Neural cell (in vitro differentiated cells): Measurements from ENCODE around the gene GATA2. TPM values are rescaled to one million over a fixed set of nuclear protein-coding genes. Genes with fewer than 3 reads are reported as not detected.

Experiments used
- H2AFZ ChIP-seq: fragments of 200-600, 300-800 bp; sonication (generic), shearing (Covaris generic); 2 replicates; pipeline ENCODE4 v1.6.0; 2014; ENCODE audit warnings: low read depth, mild to moderate bottlenecking, antibody characterized with exemption, low read length, moderate library complexity
- H3F3A ChIP-seq: fragments of 200-600 bp; shearing (Covaris generic); 2 replicates; pipeline ENCODE4 v1.6.1; 2016; ENCODE audit warnings: mild to moderate bottlenecking, moderate library complexity, mixed read lengths, antibody characterized with exemption, low read length; ENCODE audit not compliant: insufficient read depth, poor library complexity, severe bottlenecking
- H3K27ac ChIP-seq: fragments of 200-600, 300-800 bp; sonication (generic), shearing (Covaris generic); 2 replicates; pipeline ENCODE4 v1.5.1; 2014; ENCODE audit warnings: mild to moderate bottlenecking, low read length, moderate library complexity
- H3K27me3 ChIP-seq: fragments of 300-800, 200-600 bp; sonication (generic), shearing (Covaris generic); 2 replicates; pipeline ENCODE4 v1.6.0; 2014; ENCODE audit warnings: mild to moderate bottlenecking, low read depth, low read length, moderate library complexity; ENCODE audit not compliant: insufficient read depth
- H3K36me3 ChIP-seq: fragments of 300-800, 200-600 bp; sonication (generic), shearing (Covaris generic); 2 replicates; pipeline ENCODE4 v1.5.1; 2014; ENCODE audit warnings: mild to moderate bottlenecking, antibody characterized with exemption, low read length, moderate library complexity; ENCODE audit not compliant: insufficient read depth
- H3K4me2 ChIP-seq: fragments of 300-800, 200-600 bp; sonication (generic), shearing (Covaris generic); 2 replicates; pipeline ENCODE4 v1.6.0; 2014; ENCODE audit warnings: mild to moderate bottlenecking, low read length
- H3K4me3 ChIP-seq: fragments of 300-800, 200-600 bp; sonication (generic), shearing (Covaris generic); 2 replicates; pipeline ENCODE4 v1.5.1; 2014; ENCODE audit warnings: mild to moderate bottlenecking, low read length, moderate library complexity
- H3K79me2 ChIP-seq: fragments of 200-600 bp; shearing (Covaris generic); replicated peaks from 2 replicates; pipeline ENCODE4 v1.6.0; 2014; ENCODE audit warnings: mild to moderate bottlenecking, low read length, moderate library complexity; ENCODE audit not compliant: insufficient read depth
- H3K9ac ChIP-seq: fragments of 300-800, 200-600 bp; sonication (generic), shearing (Covaris generic); 2 replicates; pipeline ENCODE4 v1.6.1; 2016; ENCODE audit warnings: mild to moderate bottlenecking, low read length, mixed read lengths
- H3K9me2 ChIP-seq: fragments of 200-600 bp; shearing (Covaris generic); 2 replicates; pipeline ENCODE4 v1.6.1; 2016; ENCODE audit warnings: mild to moderate bottlenecking, low read length, mixed read lengths; ENCODE audit not compliant: insufficient read depth
- H3K9me3 ChIP-seq: fragments of 200-600, 300-800 bp; sonication (generic), shearing (Covaris generic); 2 replicates; pipeline ENCODE4 v1.6.1; 2016; ENCODE audit warnings: mild to moderate bottlenecking, mixed run types, low read length, moderate library complexity, mixed read lengths
- H4K20me1 ChIP-seq: fragments of 200-600 bp; shearing (Covaris generic); 2 replicates; pipeline ENCODE4 v1.6.1; 2016; ENCODE audit warnings: mild to moderate bottlenecking, mixed run types; ENCODE audit not compliant: insufficient read depth
- EP300 ChIP-seq: fragments of 450-650 bp; conservative IDR thresholded peaks from 2 replicates; pipeline ENCODE4 v1.6.1; 2014; ENCODE audit warnings: antibody characterized with exemption, mild to moderate bottlenecking, moderate library complexity; ENCODE audit not compliant: poor library complexity, severe bottlenecking
- EZH2 ChIP-seq: fragments of 200-600, 300-800 bp; shearing (Covaris generic), sonication (generic); IDR thresholded peaks from 2 replicates; pipeline ENCODE4 v1.6.1; 2014; ENCODE audit warnings: antibody characterized with exemption, low read length, borderline replicate concordance, mild to moderate bottlenecking; ENCODE audit not compliant: insufficient read depth, poor library complexity, severe bottlenecking
- MXI1 ChIP-seq: fragments of 450-650 bp; conservative IDR thresholded peaks from 2 replicates; pipeline ENCODE4 v1.6.1; 2014; ENCODE audit warnings: antibody characterized with exemption, mild to moderate bottlenecking; ENCODE audit not compliant: poor library complexity, severe bottlenecking
- POLR2AphosphoS5 ChIP-seq: IDR thresholded peaks from 2 replicates; pipeline ENCODE4 v1.6.1; 2012
- RAD21 ChIP-seq: fragments of 450-650 bp; conservative IDR thresholded peaks from 2 replicates; pipeline ENCODE4 v1.6.1; 2014; ENCODE audit warnings: antibody characterized with exemption, mild to moderate bottlenecking, moderate library complexity
- SMC3 ChIP-seq: fragments of 450-650 bp; conservative IDR thresholded peaks from 2 replicates; pipeline ENCODE4 v1.6.1; 2014; ENCODE audit warnings: antibody characterized with exemption, mild to moderate bottlenecking, moderate library complexity; ENCODE audit not compliant: poor library complexity
- TAF1 ChIP-seq: IDR thresholded peaks from 2 replicates; pipeline ENCODE4 v1.6.1; 2012; ENCODE audit warnings: low read depth
- polyA plus RNA-seq: library from polyadenylated mRNA; depleted of rRNA; stranded (reverse); fragments of >200 nt; gene quantifications from 2 replicates; pipeline ENCODE4 v1.2.3, GENCODE V29; 2014
- TF ChIP-seq, protein P1 (sequence below): IDR thresholded peaks from 2 replicates; pipeline ENCODE4 v1.6.1; 2012; ENCODE audit warnings: borderline replicate concordance
- TF ChIP-seq, protein P2 (sequence below): fragments of 450-650 bp; IDR thresholded peaks from 2 replicates; pipeline ENCODE4 v1.5.1; 2014; ENCODE audit warnings: antibody characterized with exemption, mild to moderate bottlenecking, moderate library complexity; ENCODE audit not compliant: poor library complexity, severe bottlenecking

The GATA2 gene
- polyA plus RNA-seq, 1 donor from 2014 or later = not detected

DNA sequence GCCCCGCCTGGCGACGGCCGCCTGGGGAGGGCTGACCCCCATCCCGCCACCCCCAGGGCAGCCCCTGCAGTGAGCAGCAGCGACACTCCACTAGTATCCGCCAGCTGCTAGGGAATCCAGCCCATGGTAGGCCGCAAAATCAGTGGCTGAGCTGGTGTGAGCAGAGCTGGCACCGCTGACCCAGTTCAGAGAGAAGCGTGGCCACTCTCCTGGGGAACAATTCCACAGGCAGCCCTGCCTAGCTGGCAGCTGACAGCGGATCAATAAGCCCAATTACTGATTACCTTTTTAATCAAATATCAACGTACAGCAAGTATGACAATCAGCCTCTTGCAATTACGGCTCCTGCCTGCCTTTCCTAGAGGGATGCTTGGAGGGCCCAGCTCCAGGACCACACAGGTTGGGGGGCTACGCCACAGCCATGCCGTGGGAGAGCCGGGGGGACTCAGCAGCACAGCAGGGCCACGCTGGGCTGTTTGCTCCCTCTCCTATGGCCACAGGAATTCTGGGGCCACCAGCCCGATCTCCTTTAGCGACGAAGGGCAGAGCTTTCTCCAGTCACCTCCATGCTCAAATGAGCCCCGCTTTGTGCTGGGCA lies 40.2 kb downstream of the GATA2 start:
- Histone ChIP-seq H3K27ac (no peak overlapping the region), H3K79me2 (no peaks in the 10 kb centered on the region), H4K20me1 (no peaks in the 10 kb centered on the region), H3K4me2 (no peak overlapping the region), H3K36me3 (no peaks in the 10 kb centered on the region), H3K27me3 (no peaks in the 10 kb centered on the region), H3K9me2 (no peaks in the 10 kb centered on the region), H3K9me3 (no peaks in the 10 kb centered on the region), H3K9ac (no peak overlapping the region), H3K4me3 (no peak overlapping the region), H2AFZ (no peak overlapping the region), H3F3A (no peaks in the 10 kb centered on the region)
- TF ChIP-seq, protein P1, sequence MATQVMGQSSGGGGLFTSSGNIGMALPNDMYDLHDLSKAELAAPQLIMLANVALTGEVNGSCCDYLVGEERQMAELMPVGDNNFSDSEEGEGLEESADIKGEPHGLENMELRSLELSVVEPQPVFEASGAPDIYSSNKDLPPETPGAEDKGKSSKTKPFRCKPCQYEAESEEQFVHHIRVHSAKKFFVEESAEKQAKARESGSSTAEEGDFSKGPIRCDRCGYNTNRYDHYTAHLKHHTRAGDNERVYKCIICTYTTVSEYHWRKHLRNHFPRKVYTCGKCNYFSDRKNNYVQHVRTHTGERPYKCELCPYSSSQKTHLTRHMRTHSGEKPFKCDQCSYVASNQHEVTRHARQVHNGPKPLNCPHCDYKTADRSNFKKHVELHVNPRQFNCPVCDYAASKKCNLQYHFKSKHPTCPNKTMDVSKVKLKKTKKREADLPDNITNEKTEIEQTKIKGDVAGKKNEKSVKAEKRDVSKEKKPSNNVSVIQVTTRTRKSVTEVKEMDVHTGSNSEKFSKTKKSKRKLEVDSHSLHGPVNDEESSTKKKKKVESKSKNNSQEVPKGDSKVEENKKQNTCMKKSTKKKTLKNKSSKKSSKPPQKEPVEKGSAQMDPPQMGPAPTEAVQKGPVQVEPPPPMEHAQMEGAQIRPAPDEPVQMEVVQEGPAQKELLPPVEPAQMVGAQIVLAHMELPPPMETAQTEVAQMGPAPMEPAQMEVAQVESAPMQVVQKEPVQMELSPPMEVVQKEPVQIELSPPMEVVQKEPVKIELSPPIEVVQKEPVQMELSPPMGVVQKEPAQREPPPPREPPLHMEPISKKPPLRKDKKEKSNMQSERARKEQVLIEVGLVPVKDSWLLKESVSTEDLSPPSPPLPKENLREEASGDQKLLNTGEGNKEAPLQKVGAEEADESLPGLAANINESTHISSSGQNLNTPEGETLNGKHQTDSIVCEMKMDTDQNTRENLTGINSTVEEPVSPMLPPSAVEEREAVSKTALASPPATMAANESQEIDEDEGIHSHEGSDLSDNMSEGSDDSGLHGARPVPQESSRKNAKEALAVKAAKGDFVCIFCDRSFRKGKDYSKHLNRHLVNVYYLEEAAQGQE = no peak
- no peak for TF ChIP-seq EP300
- TF ChIP-seq POLR2AphosphoS5 = no peak
- TF ChIP-seq RAD21 = no peak
- TF ChIP-seq EZH2 = no peak
- TF ChIP-seq SMC3 = no peak

DNA sequence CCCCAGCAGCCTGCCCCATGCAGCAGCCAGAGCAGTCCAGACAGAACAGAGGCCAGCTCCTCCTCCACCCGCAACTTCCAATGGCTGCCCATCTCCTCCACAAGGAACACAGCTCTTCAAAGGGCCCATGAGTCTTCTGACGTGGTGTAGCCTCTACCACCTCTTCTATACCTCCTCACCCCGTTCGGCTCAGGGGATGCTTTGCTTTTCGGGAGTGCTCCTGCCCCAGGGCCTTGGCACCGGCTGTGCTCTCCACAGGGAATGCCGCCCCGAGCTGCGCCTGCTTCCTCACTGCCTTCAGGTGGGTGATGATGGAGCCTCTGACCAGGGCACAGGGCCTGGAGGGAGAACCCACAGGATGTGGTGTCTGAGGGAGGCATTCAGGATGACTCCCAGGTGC lies 40.9 kb downstream of the GATA2 start:
- Histone ChIP-seq H3K27ac (no peak overlapping the region), H3K9ac (no peak overlapping the region), H2AFZ (no peak overlapping the region), H3K4me2 (no peak overlapping the region), H3K9me3 (no peaks in the 10 kb centered on the region), H3K36me3 (no peaks in the 10 kb centered on the region), H3K9me2 (no peaks in the 10 kb centered on the region), H4K20me1 (no peaks in the 10 kb centered on the region), H3K27me3 (no peaks in the 10 kb centered on the region), H3F3A (no peaks in the 10 kb centered on the region), H3K79me2 (no peaks in the 10 kb centered on the region), H3K4me3 (no peak overlapping the region)
- TF ChIP-seq, protein P2, sequence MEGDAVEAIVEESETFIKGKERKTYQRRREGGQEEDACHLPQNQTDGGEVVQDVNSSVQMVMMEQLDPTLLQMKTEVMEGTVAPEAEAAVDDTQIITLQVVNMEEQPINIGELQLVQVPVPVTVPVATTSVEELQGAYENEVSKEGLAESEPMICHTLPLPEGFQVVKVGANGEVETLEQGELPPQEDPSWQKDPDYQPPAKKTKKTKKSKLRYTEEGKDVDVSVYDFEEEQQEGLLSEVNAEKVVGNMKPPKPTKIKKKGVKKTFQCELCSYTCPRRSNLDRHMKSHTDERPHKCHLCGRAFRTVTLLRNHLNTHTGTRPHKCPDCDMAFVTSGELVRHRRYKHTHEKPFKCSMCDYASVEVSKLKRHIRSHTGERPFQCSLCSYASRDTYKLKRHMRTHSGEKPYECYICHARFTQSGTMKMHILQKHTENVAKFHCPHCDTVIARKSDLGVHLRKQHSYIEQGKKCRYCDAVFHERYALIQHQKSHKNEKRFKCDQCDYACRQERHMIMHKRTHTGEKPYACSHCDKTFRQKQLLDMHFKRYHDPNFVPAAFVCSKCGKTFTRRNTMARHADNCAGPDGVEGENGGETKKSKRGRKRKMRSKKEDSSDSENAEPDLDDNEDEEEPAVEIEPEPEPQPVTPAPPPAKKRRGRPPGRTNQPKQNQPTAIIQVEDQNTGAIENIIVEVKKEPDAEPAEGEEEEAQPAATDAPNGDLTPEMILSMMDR = no peak
- no peak for TF ChIP-seq MXI1
- TF ChIP-seq TAF1 = no peak
- TF ChIP-seq EP300 = no peak
- TF ChIP-seq POLR2AphosphoS5 = no peak
- TF ChIP-seq EZH2 = no peak
- no peak for TF ChIP-seq SMC3
- TF ChIP-seq RAD21 = no peak
- TF ChIP-seq, protein P1 = no peak
